H9 (cell line): ENCODE results near the gene ARID1B. TPM values are rescaled to one million over a fixed set of nuclear protein-coding genes. Genes with fewer than 3 reads are reported as not detected.

ENCODE experiments used
- DNase-seq: peaks from one replicate; pipeline ENCODE4 v3.0.0-alpha.2; 2017
- H2AFZ ChIP-seq: one replicate; pipeline ENCODE4 v1.6.1; 2013; ENCODE audit warnings: mild to moderate bottlenecking, low read length, control low read depth, moderate library complexity
- H2AK5ac ChIP-seq: 2 replicates; pipeline ENCODE4 v1.6.1; 2013; ENCODE audit warnings: low read length, control low read depth, mixed read lengths; ENCODE audit not compliant: insufficient read length
- H2BK120ac ChIP-seq: one replicate; pipeline ENCODE4 v1.6.1; 2013; ENCODE audit warnings: low read depth, mild to moderate bottlenecking, low read length, control low read depth, inconsistent platforms; ENCODE audit not compliant: poor library complexity, severe bottlenecking
- H2BK12ac ChIP-seq: 2 replicates; pipeline ENCODE4 v1.6.1; 2013; ENCODE audit warnings: low read length, control low read depth, mixed read lengths, low read depth; ENCODE audit not compliant: insufficient read length
- H2BK15ac ChIP-seq: 2 replicates; pipeline ENCODE4 v1.6.1; 2013; ENCODE audit warnings: low read depth, low read length, control low read depth
- H2BK20ac ChIP-seq: one replicate; pipeline ENCODE4 v1.6.1; 2013; ENCODE audit warnings: low read depth, mild to moderate bottlenecking, low read length, control low read depth, inconsistent platforms; ENCODE audit not compliant: poor library complexity, severe bottlenecking
- H2BK5ac ChIP-seq: 2 replicates; pipeline ENCODE4 v1.6.1; 2013; ENCODE audit warnings: low read length, control low read depth, mixed read lengths; ENCODE audit not compliant: insufficient read length
- H3K14ac ChIP-seq: 2 replicates; pipeline ENCODE4 v1.6.1; 2013; ENCODE audit warnings: low read length, control low read depth; ENCODE audit not compliant: insufficient read depth
- H3K18ac ChIP-seq: 2 replicates; pipeline ENCODE4 v1.6.1; 2013; ENCODE audit warnings: low read depth, mild to moderate bottlenecking, mixed read lengths, low read length, control low read depth; ENCODE audit not compliant: insufficient read length
- H3K23ac ChIP-seq: 2 replicates; pipeline ENCODE4 v1.6.1; 2013; ENCODE audit warnings: low read length, control low read depth, mixed read lengths, low read depth; ENCODE audit not compliant: insufficient read length
- H3K23me2 ChIP-seq: 2 replicates; pipeline ENCODE4 v1.6.1; 2013; ENCODE audit warnings: low read depth, mild to moderate bottlenecking, mixed read lengths, low read length, control low read depth; ENCODE audit not compliant: insufficient read length, poor library complexity, severe bottlenecking
- H3K27ac ChIP-seq: 2 replicates; pipeline ENCODE4 v1.5.1; 2013; ENCODE audit warnings: low read length, control low read depth, mixed read lengths, low read depth; ENCODE audit not compliant: insufficient read length
- H3K27me3 ChIP-seq: 2 replicates; pipeline ENCODE4 v1.6.1; 2013; ENCODE audit warnings: low read length, control low read depth, inconsistent platforms; ENCODE audit not compliant: insufficient read depth
- H3K4ac ChIP-seq: 2 replicates; pipeline ENCODE4 v1.6.1; 2013; ENCODE audit warnings: low read depth, mild to moderate bottlenecking, control low read depth, inconsistent platforms, low read length, moderate library complexity
- H3K4me1 ChIP-seq: 2 replicates; pipeline ENCODE4 v1.6.1; 2013; ENCODE audit warnings: low read length, control low read depth, inconsistent platforms; ENCODE audit not compliant: insufficient read depth
- H3K4me2 ChIP-seq: 2 replicates; pipeline ENCODE4 v1.6.1; 2013; ENCODE audit warnings: low read length, control low read depth, mixed read lengths; ENCODE audit not compliant: insufficient read length, insufficient read depth
- H3K56ac ChIP-seq: 2 replicates; pipeline ENCODE4 v1.6.1; 2013; ENCODE audit warnings: low read depth, mild to moderate bottlenecking, mixed read lengths, low read length, control low read depth; ENCODE audit not compliant: insufficient read length
- H3K79me1 ChIP-seq: 2 replicates; pipeline ENCODE4 v1.6.1; 2013; ENCODE audit warnings: low read depth, mild to moderate bottlenecking, moderate library complexity, low read length, control low read depth, inconsistent platforms; ENCODE audit not compliant: insufficient read depth, poor library complexity, severe bottlenecking
- H3K79me2 ChIP-seq: 2 replicates; pipeline ENCODE4 v1.6.1; 2013; ENCODE audit warnings: low read length, control low read depth, inconsistent platforms; ENCODE audit not compliant: insufficient read depth
- H3K9ac ChIP-seq: 2 replicates; pipeline ENCODE4 v1.6.1; 2013; ENCODE audit warnings: low read length, control low read depth, mixed read lengths; ENCODE audit not compliant: insufficient read length; ENCODE audit errors: extremely low read depth
- H3K9me3 ChIP-seq: one replicate; pipeline ENCODE4 v1.6.1; 2013; ENCODE audit warnings: low read depth, low read length, inconsistent platforms; ENCODE audit not compliant: control insufficient read depth
- H3T11ph ChIP-seq: one replicate; pipeline ENCODE4 v1.6.1; 2013; ENCODE audit warnings: mild to moderate bottlenecking, low read length, control low read depth, inconsistent platforms
- H4K20me1 ChIP-seq: one replicate; pipeline ENCODE4 v1.6.1; 2013; ENCODE audit not compliant: control insufficient read depth, insufficient read length, insufficient read depth
- H4K5ac ChIP-seq: 2 replicates; pipeline ENCODE4 v1.6.1; 2013; ENCODE audit warnings: low read depth, mild to moderate bottlenecking, mixed read lengths, low read length, control low read depth; ENCODE audit not compliant: insufficient read length
- H4K8ac ChIP-seq: replicated peaks from 2 replicates; pipeline ENCODE4 v1.6.1; 2013; ENCODE audit warnings: low read length, control low read depth, mixed read lengths, low read depth; ENCODE audit not compliant: insufficient read length
- H4K91ac ChIP-seq: 2 replicates; pipeline ENCODE4 v1.6.1; 2013; ENCODE audit warnings: low read depth, mild to moderate bottlenecking, moderate library complexity, mixed read lengths, low read length, control low read depth; ENCODE audit not compliant: insufficient read length
- H3K27ac Mint-ChIP-seq, 3 experiments: 2 replicates in 2 of 3; 3 replicates in 1 of 3; pipeline ENCODE4 v1.8.0; 2020 to 2021; ENCODE audit warnings: mixed read lengths in 3 of 3, mild to moderate bottlenecking in 1 of 3, moderate library complexity in 1 of 3
- H3K27me3 Mint-ChIP-seq: 2 replicates; pipeline ENCODE4 v1.8.0; 2021; ENCODE audit warnings: low read depth, mild to moderate bottlenecking, moderate library complexity, mixed read lengths
- H3K36me3 Mint-ChIP-seq, 3 experiments: 2 replicates in 2 of 3; 3 replicates in 1 of 3; pipeline ENCODE4 v1.8.0; 2020 to 2021; ENCODE audit warnings: low read depth in 3 of 3, mixed read lengths in 3 of 3; ENCODE audit not compliant: insufficient read depth in 1 of 3
- H3K4me1 Mint-ChIP-seq, 2 experiments: 2 replicates each; pipeline ENCODE4 v1.8.0; 2020; ENCODE audit warnings: mixed read lengths in 2 of 2
- H3K4me3 Mint-ChIP-seq, 2 experiments: 2 replicates in 1 of 2; 3 replicates in 1 of 2; pipeline ENCODE4 v1.8.0; 2020 to 2021; ENCODE audit warnings: mild to moderate bottlenecking in 2 of 2, mixed read lengths in 2 of 2, moderate library complexity in 1 of 2
- H3K9me3 Mint-ChIP-seq, 2 experiments: 2 replicates in 1 of 2; 3 replicates in 1 of 2; pipeline ENCODE4 v1.8.0; 2020; ENCODE audit warnings: mild to moderate bottlenecking in 2 of 2, mixed read lengths in 2 of 2, moderate library complexity in 1 of 2
- CTCF ChIP-seq: fragments of 200-600 bp; sonication (generic); conservative IDR thresholded peaks from 3 replicates; pipeline ENCODE4 v1.8.0; 2021; ENCODE audit warnings: antibody characterized with exemption, mild to moderate bottlenecking
- WGBS: extraction: QIAGEN DNeasy Blood & Tissue Kit; methylation state at CpG from one replicate; pipeline ENCODE4 v1.1.7; 2013; ENCODE audit warnings: missing lambda C conversion rate, low lambda C conversion rate, mixed read lengths; ENCODE audit not compliant: insufficient read length; ENCODE audit errors: extremely low coverage; 5-methylcytosine and 5-hydroxymethylcytosine counted together
- total RNA-seq: library from RNA; stranded (reverse); gene quantifications from 2 replicates; pipeline ENCODE4 v1.2.1, GENCODE V29; 2021

The ARID1B gene
- total RNA-seq, 1 experiment from 2014 or later: 88.2 TPM

GRCh38 chr6:156924246-156924645 lies 147.1 kb downstream of the ARID1B start:
- Mint-ChIP-seq H3K4me1 (peaks cover 40 to 54% of the 10 kb centered on the region in 2 experiments), H3K4me3 (no peak overlapping the region), H3K27me3 (no peaks in the 10 kb centered on the region), H3K9me3 (no peaks in the 10 kb centered on the region), H3K27ac (peak overlapping the region in 2 of 3 experiments; percentile 30 to 67; a peak in 2 of 7 replicates), H3K36me3 (peaks cover 0 to 4% (median 2%) of the 10 kb centered on the region in 3 experiments; a peak in 1 of 7 replicates)
- Histone ChIP-seq H4K5ac (no peak overlapping the region), H3K14ac (no peak overlapping the region), H3K27ac (no peak overlapping the region), H3K4me2 (no peak overlapping the region), H3K56ac (no peak overlapping the region), H2BK12ac (no peak overlapping the region), H3K79me2 (peaks cover 9% of the 10 kb centered on the region; the same call in 1 of the 2 replicates), H3K27me3 (no peaks in the 10 kb centered on the region), H4K91ac (no peak overlapping the region), H3K18ac (no peak overlapping the region), H3K9ac (no peak overlapping the region), H4K20me1 (no peaks in the 10 kb centered on the region), H2BK5ac (no peak overlapping the region), H3K4ac (no peak overlapping the region), H3K23ac (no peak overlapping the region), H2BK120ac (no peak overlapping the region), H2BK15ac (no peak overlapping the region), H4K8ac (no peak overlapping the region), H2BK20ac (no peak overlapping the region), H2AK5ac (no peak overlapping the region), H3K4me1 (peaks cover 8% of the 10 kb centered on the region), H3T11ph (no peak overlapping the region), H2AFZ (no peak overlapping the region), H3K79me1 (peaks cover 4% of the 10 kb centered on the region), H3K23me2 (no peaks in the 10 kb centered on the region), H3K9me3 (no peaks in the 10 kb centered on the region)
- whole genome bisulfite sequencing: no CpG with 5 or more reads among the region's 4 CpGs
- DNase-seq: no peak
- TF ChIP-seq CTCF: no peak
